H1 (cell line): ENCODE measurements around the gene TK1. TPM values are rescaled to one million over a fixed set of nuclear protein-coding genes. Genes with fewer than 3 reads are reported as not detected.

Experiments
- CTCF ChIA-PET: fragments of 300-600 bp; sonication (Branson Sonifier 250); formaldehyde crosslinking; loops from one replicate; lab custom pipeline; 2021; ENCODE audit not compliant: partially characterized antibody; lab: Charles Lee
- POLR2A ChIA-PET: fragments of 300-600 bp; sonication (Branson Sonifier 250); formaldehyde crosslinking; loops from one replicate; lab custom pipeline; 2021; ENCODE audit warnings: inconsistent platforms; ENCODE audit not compliant: partially characterized antibody; lab: Charles Lee
- DNase-seq, 2 experiments: peaks; one replicate each; pipeline versions ENCODE4 v3.0.0 to v3.0.0-alpha.2; 2010 to 2022; ENCODE audit warnings: low spot score in 2 of 2, low read depth in 1 of 2, mixed read lengths in 1 of 2
- FAIRE-seq: peaks from 2 replicates; lab custom pipeline; 2011; peaks lifted over from hg19 to GRCh38; lab: Jason Lieb, UNC
- H2AFZ ChIP-seq: 2 replicates; pipeline ENCODE4 v1.8.1; 2012; ENCODE audit warnings: low read length, inconsistent platforms
- H2AK5ac ChIP-seq: 2 replicates; pipeline ENCODE4 v1.6.1; 2013; ENCODE audit warnings: low read depth, low read length
- H2BK120ac ChIP-seq: replicated peaks from 2 replicates; pipeline ENCODE3; 2013; ENCODE audit warnings: low read depth, low read length, inconsistent platforms
- H2BK12ac ChIP-seq: 2 replicates; pipeline ENCODE4 v1.6.1; 2013; ENCODE audit warnings: low read depth, low read length
- H2BK15ac ChIP-seq: 2 replicates; pipeline ENCODE4 v1.6.1; 2013; ENCODE audit warnings: low read length
- H2BK20ac ChIP-seq: 2 replicates; pipeline ENCODE4 v1.6.1; 2013; ENCODE audit warnings: low read length
- H2BK5ac ChIP-seq: 2 replicates; pipeline ENCODE4 v1.6.1; 2013; ENCODE audit warnings: low read depth, low read length
- H3K14ac ChIP-seq: 2 replicates; pipeline ENCODE4 v1.6.1; 2013; ENCODE audit warnings: inconsistent platforms; ENCODE audit not compliant: insufficient read length
- H3K18ac ChIP-seq: 2 replicates; pipeline ENCODE4 v1.6.1; 2013; ENCODE audit warnings: low read length; ENCODE audit errors: extremely low read depth
- H3K23ac ChIP-seq: 2 replicates; pipeline ENCODE4 v1.6.1; 2013; ENCODE audit warnings: inconsistent platforms; ENCODE audit not compliant: insufficient read length
- H3K23me2 ChIP-seq: 2 replicates; pipeline ENCODE4 v1.6.1; 2013; ENCODE audit warnings: low read depth, low read length
- H3K27ac ChIP-seq: 2 replicates; pipeline ENCODE4 v1.6.1; 2011; ENCODE audit warnings: low read depth, low read length, inconsistent platforms
- H3K27me3 ChIP-seq, 4 experiments: replicated peaks in 1 of 4; 1 replicate in 1 of 4; 2 replicates in 3 of 4; pipeline versions ENCODE4 v1.6.1 to v1.8.1; 2011 to 2013; ENCODE audit warnings: low read length in 3 of 4, mild to moderate bottlenecking in 3 of 4, inconsistent platforms in 2 of 4, mixed read lengths in 2 of 4, moderate library complexity in 1 of 4; ENCODE audit not compliant: control insufficient read depth in 3 of 4, insufficient read depth in 3 of 4; ENCODE audit errors: extremely low read depth in 1 of 4
- H3K36me3 ChIP-seq, 4 experiments: 2 replicates each; pipeline versions ENCODE4 v1.6.1 to v1.8.1; 2011 to 2013; ENCODE audit warnings: mild to moderate bottlenecking in 4 of 4, low read length in 3 of 4, moderate library complexity in 2 of 4, control low read depth in 1 of 4, inconsistent platforms in 1 of 4; ENCODE audit not compliant: insufficient read depth in 4 of 4, control insufficient read depth in 2 of 4
- H3K4ac ChIP-seq: replicated peaks from 2 replicates; pipeline ENCODE3; 2013; ENCODE audit warnings: low read length, low read depth, mixed read lengths, inconsistent platforms; ENCODE audit not compliant: insufficient read length
- H3K4me1 ChIP-seq, 4 experiments: replicated peaks in 1 of 4; 1 replicate in 1 of 4; 2 replicates in 3 of 4; pipeline versions ENCODE4 v1.6.1 to v1.8.1; 2011 to 2013; ENCODE audit warnings: low read length in 3 of 4, inconsistent platforms in 2 of 4, mixed read lengths in 1 of 4; ENCODE audit not compliant: insufficient read depth in 4 of 4, control insufficient read depth in 3 of 4
- H3K4me2 ChIP-seq, 2 experiments: 2 replicates each; pipeline versions ENCODE4 v1.6.1 to v1.8.1; 2011 to 2013; ENCODE audit warnings: low read depth in 2 of 2, low read length in 2 of 2, control low read depth in 1 of 2, inconsistent platforms in 1 of 2, mild to moderate bottlenecking in 1 of 2; ENCODE audit not compliant: insufficient read depth in 1 of 2
- H3K4me3 ChIP-seq, 4 experiments: fragments of 200-600, 300-600 bp in 1 of 4; sonication (generic), shearing (Covaris generic), sonication (Bioruptor Twin) in 1 of 4; 2 replicates each; pipeline versions ENCODE4 v1.5.1 to v1.8.1; 2011 to 2016; ENCODE audit warnings: low read length in 4 of 4, low read depth in 3 of 4, control low read depth in 2 of 4, inconsistent platforms in 2 of 4, mild to moderate bottlenecking in 2 of 4, mixed read lengths in 1 of 4, moderate library complexity in 1 of 4; ENCODE audit not compliant: insufficient read depth in 2 of 4; ENCODE audit errors: extremely low read depth in 1 of 4
- H3K56ac ChIP-seq: replicated peaks from 2 replicates; pipeline ENCODE3; 2013; ENCODE audit warnings: low read depth, mild to moderate bottlenecking, mixed read lengths, low read length, inconsistent platforms; ENCODE audit not compliant: insufficient read length
- H3K79me1 ChIP-seq: 2 replicates; pipeline ENCODE4 v1.6.1; 2013; ENCODE audit warnings: low read depth, low read length, control low read depth
- H3K79me2 ChIP-seq, 2 experiments: 2 replicates each; pipeline versions ENCODE4 v1.6.1 to v1.8.1; 2012 to 2013; ENCODE audit warnings: low read length in 2 of 2, mild to moderate bottlenecking in 2 of 2, inconsistent platforms in 1 of 2; ENCODE audit not compliant: insufficient read depth in 2 of 2, control insufficient read depth in 1 of 2
- H3K9ac ChIP-seq, 4 experiments: replicated peaks in 1 of 4; 1 replicate in 1 of 4; 2 replicates in 3 of 4; pipeline versions ENCODE4 v1.6.1 to v1.8.1; 2011 to 2013; ENCODE audit warnings: low read depth in 3 of 4, low read length in 3 of 4, control low read depth in 2 of 4, mild to moderate bottlenecking in 2 of 4, moderate library complexity in 2 of 4, inconsistent platforms in 1 of 4; ENCODE audit errors: extremely low read depth in 1 of 4
- H3K9me3 ChIP-seq, 2 experiments: 2 replicates each; pipeline versions ENCODE4 v1.6.1 to v1.8.1; 2012 to 2013; ENCODE audit warnings: mild to moderate bottlenecking in 2 of 2, moderate library complexity in 2 of 2, control low read depth in 1 of 2, inconsistent platforms in 1 of 2, low read depth in 1 of 2, low read length in 1 of 2, mixed read lengths in 1 of 2; ENCODE audit not compliant: insufficient read depth in 2 of 2
- H4K20me1 ChIP-seq, 2 experiments: replicated peaks in 1 of 2; 2 replicates each; pipeline versions ENCODE3 to v1.8.1; 2011 to 2013; ENCODE audit warnings: inconsistent platforms in 2 of 2, low read length in 2 of 2, mild to moderate bottlenecking in 1 of 2; ENCODE audit not compliant: insufficient read depth in 2 of 2, control insufficient read depth in 1 of 2
- H4K5ac ChIP-seq: 2 replicates; pipeline ENCODE4 v1.6.1; 2013; ENCODE audit warnings: low read length, low read depth, mixed read lengths, inconsistent platforms; ENCODE audit not compliant: insufficient read length
- H4K8ac ChIP-seq: 2 replicates; pipeline ENCODE4 v1.8.0; 2013; ENCODE audit warnings: mild to moderate bottlenecking, moderate library complexity, low read length, inconsistent platforms; ENCODE audit not compliant: insufficient read depth; ENCODE audit errors: extremely low read depth
- H4K91ac ChIP-seq: replicated peaks from 2 replicates; pipeline ENCODE3; 2013; ENCODE audit warnings: low read length, mixed read lengths, inconsistent platforms; ENCODE audit not compliant: insufficient read length
- CHD2 ChIP-seq: IDR thresholded peaks from 2 replicates; pipeline ENCODE4 v1.6.1; 2012; ENCODE audit warnings: low read length, improper control_type of control experiment
- POLR2AphosphoS5 ChIP-seq: IDR thresholded peaks from 2 replicates; pipeline ENCODE4 v1.6.1; 2011; ENCODE audit warnings: low read depth, low read length
- WGBS, 2 experiments: shearing (Covaris generic) in 1 of 2; methylation state at CpG; one replicate each; pipeline versions ENCODE4 v1.1.6 to v1.1.7; 2013 to 2015; ENCODE audit warnings: low lambda C conversion rate in 2 of 2, mixed read lengths in 2 of 2, inconsistent platforms in 1 of 2, low coverage in 1 of 2, missing lambda C conversion rate in 1 of 2; ENCODE audit not compliant: insufficient replicate concordance in 2 of 2, insufficient coverage in 1 of 2, insufficient read length in 1 of 2; ENCODE audit errors: extremely low coverage in 1 of 2, missing lambda C conversion rate in 1 of 2; 5-methylcytosine and 5-hydroxymethylcytosine counted together
- polyA plus RNA-seq, 7 experiments: library from polyadenylated mRNA; depleted of rRNA in 3 of 7; stranded (reverse) in 5 of 7; unstranded in 2 of 7; fragments of >200 nt in 5 of 7; fragments of 200-250 nt in 2 of 7; gene quantifications; 1 replicate in 5 of 7; 2 replicates in 1 of 7; 4 replicates in 1 of 7; pipeline versions ENCODE4 v1.2.1 to v1.2.3, GENCODE V29; 2011 to 2013; ENCODE audit warnings: missing spikeins in 2 of 7, mixed read lengths in 2 of 7
- total RNA-seq: library from RNA; stranded (reverse); fragmentation: NEBNext Ultra II Directional; extraction: Animal tissue kit (Norgen Biotek cat#: 25700); gene quantifications from 2 replicates; pipeline ENCODE4 v1.2.1, GENCODE V29; 2021

TK1 gene
- total and polyA plus RNA-seq, 2 of the 8 experiments (the other 6 are each of a cell fraction or from before 2014, with no cell fraction given), result 66.9 to 147 TPM

- Histone ChIP-seq H3K36me3 (peaks cover 7 to 32% (median 13%) of the 10 kb centered on the region in 4 experiments; a peak in 7 of 8 replicates), H4K91ac (no peak overlapping the region), H3K14ac (no peak overlapping the region), H3K4me3 (no peak overlapping the region), H2AK5ac (no peak overlapping the region), H3K27me3 (no peaks in the 10 kb centered on the region), H2BK15ac (no peak overlapping the region), H3K27ac (no peak overlapping the region), H3K23ac (no peak overlapping the region), H3K79me2 (no peaks in the 10 kb centered on the region), H3K23me2 (peaks cover 5% of the 10 kb centered on the region; the same call in 1 of the 2 replicates), H3K4ac (no peak overlapping the region), H4K20me1 (peaks cover 15 to 22% of the 10 kb centered on the region in 2 experiments), H4K5ac (no peak overlapping the region), H3K9me3 (no peaks in the 10 kb centered on the region), H3K9ac (no peak overlapping the region), H2BK5ac (no peak overlapping the region)
- POLR2A ChIA-PET, result interaction anchor here (0.9 to 10.2 kb wide), 17 partner anchors 10 to 78 kb away, joined by 3 to 131 read pairs (median 4); partner anchors contain the start of genes AFMID and TK1
- 74% methylated on average over 19 of the region's 19 CpGs; no CpG with 5 or more reads in 1 of the 2 experiments for WGBS, 2 experiments
- no peak for TF ChIP-seq CHD2
- TF ChIP-seq POLR2AphosphoS5, result peak; percentile 49; the same call in 1 of the 2 replicates
- TF ChIP-seq, all 59 proteins: peak for 1
- no peak overlapping the region for H4K8ac ChIP-seq
- H2AFZ ChIP-seq, result no peak overlapping the region
- no peak for FAIRE-seq
- DNase-seq, result peak in 1 of 2 experiments; percentile 61
- no peak overlapping the region for H3K56ac ChIP-seq
- H2BK120ac ChIP-seq, result no peak overlapping the region
- peak overlapping the region in 1 of 2 experiments; percentile 40; a peak in 2 of 4 replicates for H3K4me2 ChIP-seq
- no peak overlapping the region for H2BK12ac ChIP-seq
- H3K4me1 ChIP-seq, result peaks cover 5 to 36% (median 16%) of the 10 kb centered on the region in 4 experiments
- CTCF ChIA-PET, result interaction anchor here (0.6 to 10.0 kb wide), 6 partner anchors 14 to 1662 kb away, joined by 3 to 87 read pairs (median 7); partner anchors contain the start of gene TK1
- H2BK20ac ChIP-seq, result no peak overlapping the region
- H3K79me1 ChIP-seq, result peaks cover 6% of the 10 kb centered on the region
- no peak overlapping the region; the same call in 1 of the 2 replicates for H3K18ac ChIP-seq
Measured at GRCh38 chr17:78172249-78173051, 14.4 kb downstream of the TK1 start.
